WTC11 (cell line): ENCODE results near the gene GIMAP2. TPM values are rescaled to one million over a fixed set of nuclear protein-coding genes. Genes with fewer than 3 reads are reported as not detected.
"Not testable (repeated sequence)": the region's sequence is repeated elsewhere in the genome, so short reads cannot be mapped to it uniquely, and the experiment has no call there.

ENCODE experiments used
- ATAC-seq: fragments of 200-7000 bp; cut with Tn5 transposase; 2 replicates; pipeline ENCODE4 v1.10.0; 2021; ENCODE audit warnings: mild to moderate bottlenecking, moderate library complexity
- CTCF ChIA-PET: fragments of 300-600 bp; sonication (Branson Sonifier 250); formaldehyde crosslinking; loops from one replicate; lab custom pipeline; 2021; ENCODE audit warnings: antibody characterized with exemption; lab: Charles Lee
- POLR2A ChIA-PET: fragments of 350-600 bp; sonication (Branson Sonifier 250); formaldehyde crosslinking; loops from one replicate; lab custom pipeline; 2021; ENCODE audit warnings: antibody characterized with exemption; lab: Charles Lee
- DNase-seq: peaks from one replicate; pipeline ENCODE4 v3.0.0; 2021; ENCODE audit warnings: low spot score
- H3K27ac Mint-ChIP-seq: 2 replicates; pipeline ENCODE4 v1.8.0; 2021; ENCODE audit warnings: mixed read lengths
- H3K27me3 Mint-ChIP-seq: 2 replicates; pipeline ENCODE4 v1.8.0; 2021; ENCODE audit warnings: low read depth, mild to moderate bottlenecking, moderate library complexity, mixed read lengths
- H3K36me3 Mint-ChIP-seq: 2 replicates; pipeline ENCODE4 v1.8.0; 2021; ENCODE audit warnings: mixed read lengths
- H3K4me1 Mint-ChIP-seq: 2 replicates; pipeline ENCODE4 v1.8.0; 2022; ENCODE audit warnings: mixed read lengths
- H3K4me3 Mint-ChIP-seq: 2 replicates; pipeline ENCODE4 v1.8.0; 2021; ENCODE audit warnings: mild to moderate bottlenecking, moderate library complexity, mixed read lengths
- H3K9me3 Mint-ChIP-seq: 2 replicates; pipeline ENCODE4 v1.8.0; 2021; ENCODE audit warnings: mixed read lengths
- CDX4 ChIP-seq: fragments of 250-450 bp; sonication (Bioruptor Pico); IDR thresholded peaks from 2 replicates; pipeline ENCODE4 v1.9.0; 2021; ENCODE audit warnings: moderate library complexity, mild to moderate bottlenecking, inconsistent platforms, borderline replicate concordance
- FOXK1 ChIP-seq: sonication (generic); formaldehyde crosslinking; IDR thresholded peaks from 2 replicates; pipeline ENCODE4 v1.8.0; 2022; ENCODE audit warnings: mild to moderate bottlenecking, moderate library complexity, missing genetic modification reagents
- JAZF1 ChIP-seq: fragments of 250-450 bp; sonication (Bioruptor Pico); IDR thresholded peaks from 2 replicates; pipeline ENCODE4 v1.9.0; 2021; ENCODE audit warnings: moderate library complexity, mild to moderate bottlenecking, inconsistent platforms
- MLX ChIP-seq: sonication (generic); formaldehyde crosslinking; IDR thresholded peaks from 2 replicates; pipeline ENCODE4 v1.8.1; 2023; ENCODE audit warnings: mild to moderate bottlenecking, missing genetic modification reagents, moderate library complexity
- TP53 ChIP-seq: sonication (generic); formaldehyde crosslinking; IDR thresholded peaks from 2 replicates; pipeline ENCODE4 v1.8.1; 2023; ENCODE audit warnings: mild to moderate bottlenecking, missing genetic modification reagents
- ZNF317 ChIP-seq: sonication (generic); formaldehyde crosslinking; IDR thresholded peaks from 2 replicates; pipeline ENCODE4 v1.8.1; 2023; ENCODE audit warnings: low read depth, mild to moderate bottlenecking, moderate library complexity, missing genetic modification reagents, borderline replicate concordance
- ZNF423 ChIP-seq: fragments of 250-450 bp; sonication (Bioruptor Pico); IDR thresholded peaks from 2 replicates; pipeline ENCODE4 v2.1.2; 2022; ENCODE audit warnings: mild to moderate bottlenecking, moderate library complexity
- total RNA-seq: library from RNA; stranded (reverse); gene quantifications from 3 replicates; pipeline ENCODE4 v1.2.3, GENCODE V29; 2021
- TF ChIP-seq, protein P1 (sequence below): sonication (generic); formaldehyde crosslinking; IDR thresholded peaks from 2 replicates; pipeline ENCODE4 v1.8.0; 2023; ENCODE audit warnings: missing genetic modification reagents, mild to moderate bottlenecking, borderline replicate concordance
- TF ChIP-seq, protein P2 (sequence below): sonication (generic); formaldehyde crosslinking; IDR thresholded peaks from 2 replicates; pipeline ENCODE4 v1.8.1; 2023; ENCODE audit warnings: mild to moderate bottlenecking, missing genetic modification reagents
- TF ChIP-seq, protein P3 (sequence below): sonication (generic); formaldehyde crosslinking; IDR thresholded peaks from 2 replicates; pipeline ENCODE4 v1.8.1; 2023; ENCODE audit warnings: mild to moderate bottlenecking, moderate library complexity, missing genetic modification reagents

The GIMAP2 gene
- total RNA-seq, 1 experiment from 2014 or later = 0.15 TPM

- TF ChIP-seq, protein P1, sequence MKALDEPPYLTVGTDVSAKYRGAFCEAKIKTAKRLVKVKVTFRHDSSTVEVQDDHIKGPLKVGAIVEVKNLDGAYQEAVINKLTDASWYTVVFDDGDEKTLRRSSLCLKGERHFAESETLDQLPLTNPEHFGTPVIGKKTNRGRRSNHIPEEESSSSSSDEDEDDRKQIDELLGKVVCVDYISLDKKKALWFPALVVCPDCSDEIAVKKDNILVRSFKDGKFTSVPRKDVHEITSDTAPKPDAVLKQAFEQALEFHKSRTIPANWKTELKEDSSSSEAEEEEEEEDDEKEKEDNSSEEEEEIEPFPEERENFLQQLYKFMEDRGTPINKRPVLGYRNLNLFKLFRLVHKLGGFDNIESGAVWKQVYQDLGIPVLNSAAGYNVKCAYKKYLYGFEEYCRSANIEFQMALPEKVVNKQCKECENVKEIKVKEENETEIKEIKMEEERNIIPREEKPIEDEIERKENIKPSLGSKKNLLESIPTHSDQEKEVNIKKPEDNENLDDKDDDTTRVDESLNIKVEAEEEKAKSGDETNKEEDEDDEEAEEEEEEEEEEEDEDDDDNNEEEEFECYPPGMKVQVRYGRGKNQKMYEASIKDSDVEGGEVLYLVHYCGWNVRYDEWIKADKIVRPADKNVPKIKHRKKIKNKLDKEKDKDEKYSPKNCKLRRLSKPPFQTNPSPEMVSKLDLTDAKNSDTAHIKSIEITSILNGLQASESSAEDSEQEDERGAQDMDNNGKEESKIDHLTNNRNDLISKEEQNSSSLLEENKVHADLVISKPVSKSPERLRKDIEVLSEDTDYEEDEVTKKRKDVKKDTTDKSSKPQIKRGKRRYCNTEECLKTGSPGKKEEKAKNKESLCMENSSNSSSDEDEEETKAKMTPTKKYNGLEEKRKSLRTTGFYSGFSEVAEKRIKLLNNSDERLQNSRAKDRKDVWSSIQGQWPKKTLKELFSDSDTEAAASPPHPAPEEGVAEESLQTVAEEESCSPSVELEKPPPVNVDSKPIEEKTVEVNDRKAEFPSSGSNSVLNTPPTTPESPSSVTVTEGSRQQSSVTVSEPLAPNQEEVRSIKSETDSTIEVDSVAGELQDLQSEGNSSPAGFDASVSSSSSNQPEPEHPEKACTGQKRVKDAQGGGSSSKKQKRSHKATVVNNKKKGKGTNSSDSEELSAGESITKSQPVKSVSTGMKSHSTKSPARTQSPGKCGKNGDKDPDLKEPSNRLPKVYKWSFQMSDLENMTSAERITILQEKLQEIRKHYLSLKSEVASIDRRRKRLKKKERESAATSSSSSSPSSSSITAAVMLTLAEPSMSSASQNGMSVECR (CRISPR knock-in tag) = no peak
- TF ChIP-seq ZNF423 (CRISPR knock-in tag) = no peak
- no peak for TF ChIP-seq CDX4 (CRISPR knock-in tag)
- TF ChIP-seq, protein P2, sequence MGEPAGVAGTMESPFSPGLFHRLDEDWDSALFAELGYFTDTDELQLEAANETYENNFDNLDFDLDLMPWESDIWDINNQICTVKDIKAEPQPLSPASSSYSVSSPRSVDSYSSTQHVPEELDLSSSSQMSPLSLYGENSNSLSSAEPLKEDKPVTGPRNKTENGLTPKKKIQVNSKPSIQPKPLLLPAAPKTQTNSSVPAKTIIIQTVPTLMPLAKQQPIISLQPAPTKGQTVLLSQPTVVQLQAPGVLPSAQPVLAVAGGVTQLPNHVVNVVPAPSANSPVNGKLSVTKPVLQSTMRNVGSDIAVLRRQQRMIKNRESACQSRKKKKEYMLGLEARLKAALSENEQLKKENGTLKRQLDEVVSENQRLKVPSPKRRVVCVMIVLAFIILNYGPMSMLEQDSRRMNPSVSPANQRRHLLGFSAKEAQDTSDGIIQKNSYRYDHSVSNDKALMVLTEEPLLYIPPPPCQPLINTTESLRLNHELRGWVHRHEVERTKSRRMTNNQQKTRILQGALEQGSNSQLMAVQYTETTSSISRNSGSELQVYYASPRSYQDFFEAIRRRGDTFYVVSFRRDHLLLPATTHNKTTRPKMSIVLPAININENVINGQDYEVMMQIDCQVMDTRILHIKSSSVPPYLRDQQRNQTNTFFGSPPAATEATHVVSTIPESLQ (CRISPR knock-in tag) = no peak
These were observed 9.8 kb upstream of the GIMAP2 start (continued) for GRCh38 chr7:150675714-150676113.

DNA sequence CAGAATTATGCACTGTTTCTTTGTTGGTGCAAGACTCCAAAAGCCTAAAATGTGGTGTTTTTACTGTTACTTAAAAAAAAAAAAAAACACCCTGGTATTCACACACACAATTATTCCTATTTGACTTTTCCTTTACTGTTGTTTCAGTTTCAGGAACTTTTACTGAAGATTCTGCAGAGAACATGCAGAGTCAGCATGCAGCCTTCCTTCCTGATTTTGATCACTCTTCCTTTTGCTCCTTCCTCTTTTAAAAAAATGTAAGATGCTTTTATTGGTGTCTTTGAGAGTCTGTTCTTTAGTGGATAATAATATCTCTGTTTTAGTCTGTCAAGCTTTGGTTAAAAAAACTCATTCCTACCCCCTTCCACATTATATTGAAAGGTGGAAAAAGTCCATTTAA, 9.2 kb upstream of the GIMAP2 start:
- Mint-ChIP-seq H3K27me3 (peaks cover 37% of the 10 kb centered on the region), H3K9me3 (peaks cover 35% of the 10 kb centered on the region)
- H3K4me1 Mint-ChIP-seq, H3K36me3 Mint-ChIP-seq, CTCF ChIA-PET, ATAC-seq, H3K27ac Mint-ChIP-seq, H3K4me3 Mint-ChIP-seq, POLR2A ChIA-PET, DNase-seq: not testable (repeated sequence)

GRCh38 chr7:150676854-150677253, 8.7 kb upstream of the GIMAP2 start:
- Mint-ChIP-seq H3K9me3 (peaks cover 35% of the 10 kb centered on the region), H3K27me3 (peaks cover 39% of the 10 kb centered on the region)
- ATAC-seq, H3K27ac Mint-ChIP-seq, CTCF ChIA-PET, H3K4me3 Mint-ChIP-seq, H3K4me1 Mint-ChIP-seq, H3K36me3 Mint-ChIP-seq, POLR2A ChIA-PET, DNase-seq: not testable (repeated sequence)

- POLR2A ChIA-PET, H3K4me1 Mint-ChIP-seq, ATAC-seq, H3K36me3 Mint-ChIP-seq, CTCF ChIA-PET, DNase-seq, H3K27ac Mint-ChIP-seq, H3K4me3 Mint-ChIP-seq: not testable (repeated sequence)
- H3K9me3 Mint-ChIP-seq = peaks cover 26% of the 10 kb centered on the region
- peaks cover 47% of the 10 kb centered on the region for H3K27me3 Mint-ChIP-seq
These were observed 6.9 kb upstream of the GIMAP2 start for GRCh38 chr7:150678601-150679000.

DNA sequence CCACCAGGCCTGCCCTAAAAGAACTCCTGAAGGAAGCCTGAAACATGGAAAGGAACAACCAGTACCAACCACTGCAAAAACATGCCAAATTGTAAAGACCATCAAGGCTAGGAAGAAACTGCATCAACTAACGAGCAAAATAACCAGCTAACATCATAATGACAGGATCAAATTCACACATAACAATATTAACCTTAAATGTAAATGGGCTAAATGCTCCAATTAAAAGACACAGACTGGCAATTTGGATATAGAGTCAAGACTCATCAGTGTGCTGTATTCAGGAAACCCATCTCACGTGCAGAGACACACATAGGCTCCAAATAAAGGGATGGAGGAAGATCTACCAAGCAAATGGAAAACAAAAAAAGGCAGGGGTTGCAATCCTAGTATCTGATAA, 5.1 kb upstream of the GIMAP2 start:
- ATAC-seq, POLR2A ChIA-PET, H3K4me1 Mint-ChIP-seq, H3K4me3 Mint-ChIP-seq, H3K27ac Mint-ChIP-seq, DNase-seq, H3K36me3 Mint-ChIP-seq, CTCF ChIA-PET: not testable (repeated sequence)
- Mint-ChIP-seq H3K27me3 (peaks cover 62% of the 10 kb centered on the region), H3K9me3 (peaks cover 24% of the 10 kb centered on the region)

DNA sequence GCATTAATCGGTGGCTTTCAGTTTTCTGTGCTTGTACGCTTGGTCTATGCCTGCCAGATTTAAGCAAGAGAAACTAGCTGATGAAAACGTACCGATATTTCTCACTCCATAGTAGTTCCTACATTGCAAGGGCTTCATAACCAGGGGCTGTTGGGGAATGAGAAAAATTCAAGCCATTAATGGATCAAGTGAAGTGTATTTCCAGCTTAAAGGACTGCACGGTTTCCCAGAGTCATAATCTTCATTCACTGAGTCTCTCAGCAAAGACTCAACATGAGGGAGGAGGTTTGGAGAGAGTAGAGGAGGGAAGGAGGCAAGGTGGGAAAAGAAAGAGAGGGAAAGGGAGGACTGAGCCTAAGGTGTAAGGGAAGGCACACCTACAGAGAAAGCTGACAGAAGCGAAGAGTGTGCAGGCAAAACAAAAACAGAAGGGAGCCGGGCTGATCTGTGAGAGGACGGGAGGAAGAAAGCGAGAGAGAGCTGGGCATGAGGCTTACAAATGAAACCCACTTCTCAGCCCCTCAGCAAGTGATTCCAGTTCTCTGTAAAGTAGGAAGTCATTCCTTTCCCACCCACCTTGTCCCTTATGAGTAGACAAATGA, 625 bp downstream of the GIMAP2 start:
- ChIA-PET CTCF (interaction anchor here (1.0 to 2.1 kb wide), 2 partner anchors 235 to 237 kb away, joined by 5 to 6 read pairs; partner anchors contain the start of gene GIMAP8), POLR2A (interaction anchor here (0.9 kb wide), 1 partner anchor 206 kb away, joined by 3 read pairs; no protein-coding TSS in a partner anchor)
- DNase-seq = no peak
- Mint-ChIP-seq H3K4me3 (no peak overlapping the region), H3K27ac (no peak overlapping the region), H3K36me3 (no peaks in the 10 kb centered on the region), H3K27me3 (peaks cover 87% of the 10 kb centered on the region), H3K4me1 (peaks cover 7% of the 10 kb centered on the region), H3K9me3 (peaks cover 6% of the 10 kb centered on the region; the same call in 1 of the 2 replicates)
- no peak for ATAC-seq
- TF ChIP-seq, protein P3, sequence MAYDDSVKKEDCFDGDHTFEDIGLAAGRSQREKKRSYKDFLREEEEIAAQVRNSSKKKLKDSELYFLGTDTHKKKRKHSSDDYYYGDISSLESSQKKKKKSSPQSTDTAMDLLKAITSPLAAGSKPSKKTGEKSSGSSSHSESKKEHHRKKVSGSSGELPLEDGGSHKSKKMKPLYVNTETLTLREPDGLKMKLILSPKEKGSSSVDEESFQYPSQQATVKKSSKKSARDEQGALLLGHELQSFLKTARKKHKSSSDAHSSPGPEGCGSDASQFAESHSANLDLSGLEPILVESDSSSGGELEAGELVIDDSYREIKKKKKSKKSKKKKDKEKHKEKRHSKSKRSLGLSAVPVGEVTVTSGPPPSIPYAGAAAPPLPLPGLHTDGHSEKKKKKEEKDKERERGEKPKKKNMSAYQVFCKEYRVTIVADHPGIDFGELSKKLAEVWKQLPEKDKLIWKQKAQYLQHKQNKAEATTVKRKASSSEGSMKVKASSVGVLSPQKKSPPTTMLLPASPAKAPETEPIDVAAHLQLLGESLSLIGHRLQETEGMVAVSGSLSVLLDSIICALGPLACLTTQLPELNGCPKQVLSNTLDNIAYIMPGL (CRISPR knock-in tag) = no peak
- no peak for TF ChIP-seq FOXK1 (CRISPR knock-in tag)
- no peak for TF ChIP-seq TP53 (CRISPR knock-in tag)
- TF ChIP-seq MLX (CRISPR knock-in tag) = no peak
- no peak for TF ChIP-seq JAZF1 (CRISPR knock-in tag)
- TF ChIP-seq ZNF317 (CRISPR knock-in tag) = no peak
